HCT116 (cell line): Measurements from ENCODE around the gene MAPK10. TPM values are rescaled to one million over a fixed set of nuclear protein-coding genes. Genes with fewer than 3 reads are reported as not detected.
A peak's percentile ranks its signal among the peaks of the same experiment; 100 is the strongest.

Experiments used
- ATAC-seq: fragments of 200-7000 bp; cut with Tn5 transposase; 2 replicates; pipeline ENCODE4 v1.9.1; 2020; ENCODE audit warnings: mild to moderate bottlenecking, moderate library complexity
- BruUV-seq: library from RNA; stranded (reverse); fragments of 400-500 nt; replicated peaks from 2 replicates; lab custom pipeline; 2021; lab: Mats Ljungman, UMichigan
- CTCF ChIA-PET: fragments of 300-600 bp; sonication (Branson Sonifier 250); formaldehyde crosslinking; loops from one replicate; lab custom pipeline; 2021; ENCODE audit warnings: antibody characterized with exemption; lab: Charles Lee
- POLR2A ChIA-PET: fragments of 300-600, 350-600 bp; sonication (Branson Sonifier 250); formaldehyde crosslinking; loops from one replicate; lab custom pipeline; 2021; ENCODE audit warnings: antibody characterized with exemption; lab: Charles Lee
- RAD21 ChIA-PET, 2 experiments: fragments of 300-600 bp; sonication (Branson Sonifier 250); formaldehyde crosslinking; loops; one replicate each; lab custom pipeline; 2023; ENCODE audit warnings: low total read pairs in 2 of 2; ENCODE audit not compliant: uncharacterized antibody in 2 of 2, unreplicated experiment in 2 of 2, low non-redundant PET in 1 of 2; lab: Charles Lee
- DNase-seq: peaks from one replicate; pipeline ENCODE4 v3.0.0-alpha.2; 2010; ENCODE audit warnings: low read depth, low spot score
- H2AFZ ChIP-seq: fragments of 200-600 bp; shearing (Covaris generic), sonication (generic); 2 replicates; pipeline ENCODE4 v1.6.1; 2017; ENCODE audit warnings: low read depth, mixed run types, mixed read lengths, antibody characterized with exemption, low read length; ENCODE audit not compliant: poor library complexity, severe bottlenecking
- H3K27ac ChIP-seq: 2 replicates; pipeline ENCODE4 v1.5.1; 2012; ENCODE audit warnings: low read depth, low read length
- H3K27me3 ChIP-seq: fragments of 200-600 bp; sonication (generic); 2 replicates; pipeline ENCODE4 v1.6.1; 2016; ENCODE audit warnings: mixed run types, low read length, mixed read lengths; ENCODE audit not compliant: insufficient read depth
- H3K36me3 ChIP-seq, 2 experiments: fragments of 200-500 bp in 1 of 2; fragments of 200-600 bp in 1 of 2; sonication (Bioruptor generic) in 1 of 2; sonication (generic) in 1 of 2; 2 replicates each; pipeline versions ENCODE4 v1.5.1 to v1.6.1; 2014 to 2016; ENCODE audit warnings: low read length in 2 of 2, inconsistent platforms in 1 of 2, mixed read lengths in 1 of 2, mixed run types in 1 of 2; ENCODE audit not compliant: insufficient read depth in 2 of 2, control insufficient read depth in 1 of 2
- H3K4me1 ChIP-seq, 2 experiments: fragments of 200-600 bp in 1 of 2; sonication (generic) in 1 of 2; 2 replicates each; pipeline versions ENCODE4 v1.5.1 to v1.6.1; 2012 to 2017; ENCODE audit warnings: low read length in 2 of 2, inconsistent platforms in 1 of 2, mild to moderate bottlenecking in 1 of 2, mixed read lengths in 1 of 2, mixed run types in 1 of 2, moderate library complexity in 1 of 2; ENCODE audit not compliant: insufficient read depth in 2 of 2, control insufficient read depth in 1 of 2
- H3K4me2 ChIP-seq: fragments of 200-600 bp; sonication (generic); 2 replicates; pipeline ENCODE4 v1.6.1; 2017; ENCODE audit warnings: mixed run types, low read length, mixed read lengths
- H3K4me3 ChIP-seq, 2 experiments: fragments of 200-600 bp in 1 of 2; sonication (generic) in 1 of 2; replicated peaks in 1 of 2; 2 replicates each; pipeline ENCODE4 v1.5.1; 2011 to 2016; ENCODE audit warnings: low read length in 2 of 2, control low read depth in 1 of 2, low read depth in 1 of 2, mild to moderate bottlenecking in 1 of 2, mixed read lengths in 1 of 2, mixed run types in 1 of 2
- H3K79me2 ChIP-seq: fragments of 200-600 bp; sonication (generic); 2 replicates; pipeline ENCODE4 v1.6.1; 2017; ENCODE audit warnings: mild to moderate bottlenecking, mixed run types, low read length, moderate library complexity, mixed read lengths; ENCODE audit not compliant: insufficient read depth
- H3K9ac ChIP-seq: fragments of 200-600 bp; sonication (generic); 2 replicates; pipeline ENCODE4 v1.6.1; 2016; ENCODE audit warnings: low read length, mixed read lengths
- H3K9me2 ChIP-seq: fragments of 200-600 bp; sonication (generic), shearing (Covaris generic); 2 replicates; pipeline ENCODE4 v1.6.1; 2017; ENCODE audit warnings: mixed run types, mild to moderate bottlenecking, moderate library complexity; ENCODE audit not compliant: insufficient read depth
- H3K9me3 ChIP-seq, 2 experiments: fragments of 200-500 bp in 1 of 2; fragments of 200-600 bp in 1 of 2; sonication (Bioruptor generic) in 1 of 2; sonication (generic) in 1 of 2; 2 replicates each; pipeline ENCODE4 v1.6.1; 2014 to 2017; ENCODE audit warnings: low read length in 2 of 2, mixed read lengths in 2 of 2, inconsistent platforms in 1 of 2, low read depth in 1 of 2, mild to moderate bottlenecking in 1 of 2, mixed run types in 1 of 2, moderate library complexity in 1 of 2; ENCODE audit not compliant: control insufficient read depth in 1 of 2, insufficient read depth in 1 of 2
- H4K20me1 ChIP-seq: fragments of 200-600 bp; sonication (generic), shearing (Covaris generic); 2 replicates; pipeline ENCODE4 v1.6.1; 2017; ENCODE audit warnings: mixed run types, mild to moderate bottlenecking, moderate library complexity; ENCODE audit not compliant: insufficient read depth
- ATF3 ChIP-seq: IDR thresholded peaks from 2 replicates; pipeline ENCODE4 v1.6.1; 2012
- CBX3 ChIP-seq: IDR thresholded peaks from 2 replicates; pipeline ENCODE4 v1.6.1; 2012; ENCODE audit warnings: low read depth
- CTCF ChIP-seq, 3 experiments: fragments of 200-600 bp in 1 of 3; sonication (generic) in 1 of 3; IDR thresholded peaks in 2 of 3; conservative IDR thresholded peaks in 1 of 3; 2 replicates each; pipeline ENCODE4 v1.5.1; 2012 to 2017; ENCODE audit warnings: low read depth in 2 of 3, low read length in 2 of 3, antibody characterized with exemption in 1 of 3, borderline replicate concordance in 1 of 3, control low read depth in 1 of 3, mild to moderate bottlenecking in 1 of 3, mixed read lengths in 1 of 3, mixed run types in 1 of 3, moderate library complexity in 1 of 3; ENCODE audit not compliant: insufficient read depth in 1 of 3
- JUND ChIP-seq: IDR thresholded peaks from 2 replicates; pipeline ENCODE4 v1.6.1; 2012
- POLR2A ChIP-seq: IDR thresholded peaks from 2 replicates; pipeline ENCODE4 v1.7.0; 2011; ENCODE audit warnings: borderline replicate concordance; ENCODE audit not compliant: insufficient read depth, insufficient read length; ENCODE audit errors: extremely low read depth
- RAD21 ChIP-seq: IDR thresholded peaks from 2 replicates; pipeline ENCODE4 v1.6.1; 2012; ENCODE audit warnings: low read depth, mild to moderate bottlenecking
- SIN3A ChIP-seq: IDR thresholded peaks from 2 replicates; pipeline ENCODE4 v1.6.1; 2012; ENCODE audit warnings: low read depth
- SP1 ChIP-seq: IDR thresholded peaks from 2 replicates; pipeline ENCODE4 v1.6.1; 2012; ENCODE audit warnings: low read depth
- ZBTB33 ChIP-seq: IDR thresholded peaks from 2 replicates; pipeline ENCODE4 v1.6.1; 2011; ENCODE audit warnings: mild to moderate bottlenecking, low read length, moderate library complexity; ENCODE audit not compliant: insufficient replicate concordance; ENCODE audit errors: extremely low read depth
- ZFX ChIP-seq: fragments of 450-650 bp; IDR thresholded peaks from 2 replicates; pipeline ENCODE4 v1.6.1; 2017
- intact Hi-C: fragments of 100-400 bp; cut with micrococcal nuclease; formaldehyde crosslinking; loops from 2 replicates; pipeline ENCODE4 v1.10.0; 2022
- total RNA-seq: library from RNA; stranded (reverse); gene quantifications from one replicate; pipeline ENCODE4 v1.2.1, GENCODE V29; 2021; ENCODE audit not compliant: unreplicated experiment
- TF ChIP-seq, protein P1 (sequence below): IDR thresholded peaks from 2 replicates; pipeline ENCODE4 v1.6.1; 2012; ENCODE audit warnings: low read depth

The MAPK10 gene
- total RNA-seq, 1 experiment from 2014 or later = 0.52 TPM

DNA sequence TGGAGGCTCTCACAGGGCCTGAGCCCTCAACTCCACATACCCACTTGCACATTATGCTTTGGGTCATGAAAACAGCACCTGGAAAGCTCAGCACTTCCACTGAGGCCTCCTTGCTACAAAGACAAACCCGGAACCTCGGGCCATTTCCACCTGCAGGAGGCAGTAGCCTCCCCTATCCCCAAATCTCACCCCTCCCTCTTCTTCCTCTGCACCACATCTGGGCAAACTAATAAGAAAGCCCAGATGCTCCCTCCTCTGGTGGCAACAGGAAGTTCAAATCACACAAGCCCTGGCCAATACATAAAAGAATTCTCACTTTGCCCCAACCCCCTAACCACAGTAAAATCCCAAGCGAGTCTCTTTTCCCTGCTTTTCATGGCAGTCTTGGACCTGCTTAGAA is 136.4 kb downstream of the MAPK10 start:
- no peak overlapping the region for H3K4me2 ChIP-seq
- peak overlapping the region; percentile 38 for H2AFZ ChIP-seq
- H3K9me3 ChIP-seq = no peaks in the 10 kb centered on the region
- no peaks in the 10 kb centered on the region for H3K36me3 ChIP-seq
- ATAC-seq = peak; percentile 99
- H3K27me3 ChIP-seq = no peaks in the 10 kb centered on the region
- ChIA-PET CTCF (interaction anchor here (1.2 kb wide), 1 partner anchor 272 kb away, joined by 3 read pairs; no protein-coding TSS in a partner anchor), RAD21 (no interaction called here)
- intact Hi-C loops = loop anchor here (2.0 to 10.0 kb wide), 2 partner anchors 429 to 671 kb away; no protein-coding TSS in a partner anchor
- H4K20me1 ChIP-seq = no peaks in the 10 kb centered on the region
- no peaks in the 10 kb centered on the region for H3K79me2 ChIP-seq
- peak; percentile 66 for DNase-seq
- H3K27ac ChIP-seq = no peak overlapping the region
- no peaks in the 10 kb centered on the region for H3K4me1 ChIP-seq
- H3K4me3 ChIP-seq = no peak overlapping the region
- TF ChIP-seq, protein P1, sequence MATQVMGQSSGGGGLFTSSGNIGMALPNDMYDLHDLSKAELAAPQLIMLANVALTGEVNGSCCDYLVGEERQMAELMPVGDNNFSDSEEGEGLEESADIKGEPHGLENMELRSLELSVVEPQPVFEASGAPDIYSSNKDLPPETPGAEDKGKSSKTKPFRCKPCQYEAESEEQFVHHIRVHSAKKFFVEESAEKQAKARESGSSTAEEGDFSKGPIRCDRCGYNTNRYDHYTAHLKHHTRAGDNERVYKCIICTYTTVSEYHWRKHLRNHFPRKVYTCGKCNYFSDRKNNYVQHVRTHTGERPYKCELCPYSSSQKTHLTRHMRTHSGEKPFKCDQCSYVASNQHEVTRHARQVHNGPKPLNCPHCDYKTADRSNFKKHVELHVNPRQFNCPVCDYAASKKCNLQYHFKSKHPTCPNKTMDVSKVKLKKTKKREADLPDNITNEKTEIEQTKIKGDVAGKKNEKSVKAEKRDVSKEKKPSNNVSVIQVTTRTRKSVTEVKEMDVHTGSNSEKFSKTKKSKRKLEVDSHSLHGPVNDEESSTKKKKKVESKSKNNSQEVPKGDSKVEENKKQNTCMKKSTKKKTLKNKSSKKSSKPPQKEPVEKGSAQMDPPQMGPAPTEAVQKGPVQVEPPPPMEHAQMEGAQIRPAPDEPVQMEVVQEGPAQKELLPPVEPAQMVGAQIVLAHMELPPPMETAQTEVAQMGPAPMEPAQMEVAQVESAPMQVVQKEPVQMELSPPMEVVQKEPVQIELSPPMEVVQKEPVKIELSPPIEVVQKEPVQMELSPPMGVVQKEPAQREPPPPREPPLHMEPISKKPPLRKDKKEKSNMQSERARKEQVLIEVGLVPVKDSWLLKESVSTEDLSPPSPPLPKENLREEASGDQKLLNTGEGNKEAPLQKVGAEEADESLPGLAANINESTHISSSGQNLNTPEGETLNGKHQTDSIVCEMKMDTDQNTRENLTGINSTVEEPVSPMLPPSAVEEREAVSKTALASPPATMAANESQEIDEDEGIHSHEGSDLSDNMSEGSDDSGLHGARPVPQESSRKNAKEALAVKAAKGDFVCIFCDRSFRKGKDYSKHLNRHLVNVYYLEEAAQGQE = no peak
- no peak for TF ChIP-seq ZBTB33
- peak; percentile 62 for TF ChIP-seq RAD21
- 0 out of 2 replicates have a peak, but pooled peaks have one; percentile 37 for TF ChIP-seq CBX3
- no peak for TF ChIP-seq SIN3A
- TF ChIP-seq POLR2A = no peak
- TF ChIP-seq ATF3 = no peak
- no peak for TF ChIP-seq JUND
- peak; percentile 71 to 82 (median 81) for TF ChIP-seq CTCF (IDR thresholded peaks at IDR 0.05 in 2 of 3, conservative IDR thresholded peaks at IDR 0.05 in 1 of 3; ENCODE audit: borderline replicate concordance in 1 of 3, insufficient read depth in 1 of 3, low read depth in 2 of 3, low read length in 2 of 3)
- no peak for TF ChIP-seq ZFX
- no peak for TF ChIP-seq SP1
- TF ChIP-seq, all 23 proteins: peak for 3
- H3K9me2 ChIP-seq = no peaks in the 10 kb centered on the region
- POLR2A ChIA-PET = no interaction called here
- H3K9ac ChIP-seq = no peak overlapping the region
- BruUV-seq = no TSS peak
